SK-N-SH (cell line): ENCODE data around the gene PPT2. TPM values are rescaled to one million over a fixed set of nuclear protein-coding genes. Genes with fewer than 3 reads are reported as not detected.

Experiments used
- CTCF ChIA-PET: fragments of 300-600, 350-600 bp; formaldehyde crosslinking; extraction: SDS; loops from one replicate; lab custom pipeline; 2021; lab: Yijun Ruan, JAX
- POLR2A ChIA-PET: fragments of 350-600 bp; sonication (Branson Sonifier 250); formaldehyde crosslinking; extraction: SDS; loops from one replicate; lab custom pipeline; 2020; ENCODE audit warnings: antibody characterized with exemption, inconsistent platforms; lab: Yijun Ruan, JAX
- DNase-seq: peaks from one replicate; pipeline ENCODE4 v3.0.0; 2012
- H2AFZ ChIP-seq: fragments of 200-600 bp; sonication (generic); 2 replicates; pipeline ENCODE4 v1.8.1; 2016; ENCODE audit warnings: antibody characterized with exemption, mild to moderate bottlenecking, low read depth
- H3F3A ChIP-seq: fragments of 200-600 bp; sonication (generic); replicated peaks from 2 replicates; pipeline ENCODE3; 2016; ENCODE audit warnings: antibody characterized with exemption, mild to moderate bottlenecking; ENCODE audit not compliant: insufficient read depth
- H3K27ac ChIP-seq, 2 experiments: fragments of 200-500 bp in 1 of 2; fragments of 200-600 bp in 1 of 2; sonication (Bioruptor generic) in 1 of 2; sonication (generic), shearing (Covaris generic) in 1 of 2; 2 replicates each; pipeline versions ENCODE4 v1.5.1 to v1.6.1; 2014 to 2016; ENCODE audit warnings: low read depth in 2 of 2, inconsistent platforms in 1 of 2, low read length in 1 of 2, mild to moderate bottlenecking in 1 of 2, mixed read lengths in 1 of 2
- H3K27me3 ChIP-seq: fragments of 200-600 bp; sonication (generic), shearing (Covaris generic); 2 replicates; pipeline ENCODE4 v1.6.1; 2016; ENCODE audit warnings: mixed run types; ENCODE audit not compliant: insufficient read depth
- H3K36me3 ChIP-seq, 2 experiments: fragments of 200-500 bp in 1 of 2; fragments of 200-600 bp in 1 of 2; sonication (Bioruptor generic) in 1 of 2; sonication (generic) in 1 of 2; replicated peaks in 1 of 2; 2 replicates each; pipeline versions ENCODE3 to v1.5.1; 2014 to 2016; ENCODE audit warnings: low read length in 1 of 2, mild to moderate bottlenecking in 1 of 2; ENCODE audit not compliant: insufficient read depth in 2 of 2, control insufficient read depth in 1 of 2
- H3K4me1 ChIP-seq, 2 experiments: fragments of 200-500 bp in 1 of 2; fragments of 200-600 bp in 1 of 2; sonication (Bioruptor generic) in 1 of 2; sonication (generic), shearing (Covaris generic) in 1 of 2; 2 replicates each; pipeline versions ENCODE4 v1.5.1 to v1.6.1; 2014 to 2016; ENCODE audit warnings: low read depth in 1 of 2, low read length in 1 of 2, mixed run types in 1 of 2; ENCODE audit not compliant: insufficient read depth in 2 of 2, control insufficient read depth in 1 of 2
- H3K4me2 ChIP-seq: fragments of 200-600 bp; sonication (generic), shearing (Covaris generic); 2 replicates; pipeline ENCODE4 v1.6.1; 2017; ENCODE audit warnings: mixed run types
- H3K4me3 ChIP-seq, 2 experiments: fragments of 200-500 bp in 1 of 2; fragments of 200-600 bp in 1 of 2; sonication (Bioruptor generic) in 1 of 2; sonication (generic), shearing (Covaris generic) in 1 of 2; 2 replicates each; pipeline versions ENCODE4 v1.5.1 to v1.8.1; 2014 to 2016; ENCODE audit warnings: low read depth in 2 of 2, inconsistent platforms in 1 of 2, low read length in 1 of 2, mild to moderate bottlenecking in 1 of 2, mixed read lengths in 1 of 2, moderate library complexity in 1 of 2
- H3K79me2 ChIP-seq: fragments of 200-600 bp; sonication (generic); 2 replicates; pipeline ENCODE4 v1.8.1; 2017; ENCODE audit warnings: mild to moderate bottlenecking; ENCODE audit not compliant: insufficient read depth
- H3K9ac ChIP-seq: fragments of 200-600 bp; sonication (generic); 2 replicates; pipeline ENCODE4 v1.6.1; 2017; ENCODE audit warnings: mixed run types
- H3K9me2 ChIP-seq: fragments of 200-600 bp; sonication (generic); 2 replicates; pipeline ENCODE4 v1.6.1; 2017; ENCODE audit warnings: mixed run types
- H3K9me3 ChIP-seq: fragments of 200-600 bp; sonication (generic); 2 replicates; pipeline ENCODE4 v1.6.1; 2017; ENCODE audit warnings: mixed run types, mild to moderate bottlenecking, moderate library complexity
- H4K20me1 ChIP-seq: fragments of 200-600 bp; sonication (generic); 2 replicates; pipeline ENCODE4 v1.6.1; 2017; ENCODE audit warnings: mild to moderate bottlenecking, mixed run types; ENCODE audit not compliant: insufficient read depth
- ELF1 ChIP-seq: IDR thresholded peaks from 2 replicates; pipeline ENCODE4 v1.4.0; 2012
- FOXM1 ChIP-seq: IDR thresholded peaks from 2 replicates; pipeline ENCODE4 v1.4.0; 2012; ENCODE audit warnings: low read depth, mild to moderate bottlenecking
- GABPA ChIP-seq: IDR thresholded peaks from 2 replicates; pipeline ENCODE4 v1.4.0; 2012; ENCODE audit warnings: low read depth, mild to moderate bottlenecking
- MEF2A ChIP-seq: IDR thresholded peaks from 2 replicates; pipeline ENCODE4 v1.4.0; 2012; ENCODE audit warnings: low read depth, borderline replicate concordance
- MXI1 ChIP-seq: IDR thresholded peaks from 2 replicates; pipeline ENCODE4 v1.6.1; 2012; ENCODE audit warnings: mild to moderate bottlenecking, low read depth, low read length, improper control_type of control experiment
- RAD21 ChIP-seq: IDR thresholded peaks from 2 replicates; pipeline ENCODE4 v1.6.1; 2012; ENCODE audit warnings: mild to moderate bottlenecking, low read length
- REST ChIP-seq: IDR thresholded peaks from 2 replicates; pipeline ENCODE4 v1.6.1; 2012; ENCODE audit warnings: mild to moderate bottlenecking, low read depth, low read length, moderate library complexity
- RFX5 ChIP-seq: IDR thresholded peaks from 2 replicates; pipeline ENCODE4 v1.6.1; 2012; ENCODE audit warnings: mild to moderate bottlenecking, improper control_type of control experiment, low read length
- RXRA ChIP-seq: IDR thresholded peaks from 2 replicates; pipeline ENCODE4 v1.4.0; 2012; ENCODE audit warnings: low read depth, mild to moderate bottlenecking, borderline replicate concordance
- SIN3A ChIP-seq: IDR thresholded peaks from 2 replicates; pipeline ENCODE4 v1.6.1; 2012; ENCODE audit warnings: low read depth, mild to moderate bottlenecking, low read length, moderate library complexity, borderline replicate concordance
- TAF1 ChIP-seq: IDR thresholded peaks from 2 replicates; pipeline ENCODE4 v1.6.1; 2012; ENCODE audit warnings: low read depth, mild to moderate bottlenecking, low read length, moderate library complexity, borderline replicate concordance
- USF1 ChIP-seq: IDR thresholded peaks from 2 replicates; pipeline ENCODE4 v1.4.0; 2012; ENCODE audit warnings: low read depth, borderline replicate concordance
- WGBS: methylation state at CpG from one replicate; pipeline ENCODE4 v1.1.6; 2017; ENCODE audit warnings: low lambda C conversion rate; 5-methylcytosine and 5-hydroxymethylcytosine counted together
- polyA plus RNA-seq, 3 experiments: library from polyadenylated mRNA; depleted of rRNA; stranded (reverse); fragments of >200 nt; gene quantifications; 2 replicates each; pipeline ENCODE4 v1.2.3, GENCODE V29; 2012
- TF ChIP-seq, protein P1 (sequence below): IDR thresholded peaks from 2 replicates; pipeline ENCODE4 v1.4.0; 2012; ENCODE audit warnings: low read depth, borderline replicate concordance

PPT2 gene
- polyA plus RNA-seq, 1 of the 3 experiments (the other 2 are of a cell fraction) = 32.7 TPM

GRCh38 chr6:32173051-32173727 is 19.2 kb downstream of the PPT2 start:
- Histone ChIP-seq H3K27me3 (no peaks in the 10 kb centered on the region), H2AFZ (no peak overlapping the region), H3K36me3 (peaks cover 0 to 27% of the 10 kb centered on the region in 2 experiments), H3K4me3 (no peak overlapping the region), H3K79me2 (peaks cover 42% of the 10 kb centered on the region), H3K9me2 (no peaks in the 10 kb centered on the region), H4K20me1 (no peaks in the 10 kb centered on the region), H3K9ac (no peak overlapping the region), H3K4me1 (peaks cover 8 to 28% of the 10 kb centered on the region in 2 experiments; a peak in 3 of 4 replicates), H3F3A (peaks cover 13% of the 10 kb centered on the region), H3K27ac (no peak overlapping the region; a peak in 1 of 4 replicates), H3K9me3 (no peaks in the 10 kb centered on the region), H3K4me2 (no peak overlapping the region)
- WGBS = 97% methylated on average over 3 of the region's 4 CpGs
- no peak for DNase-seq
- POLR2A ChIA-PET = no interaction called here
- CTCF ChIA-PET = interaction anchor here (2.4 kb wide), 1 partner anchor 55 kb away, joined by 5 read pairs; no protein-coding TSS in a partner anchor
- TF ChIP-seq RAD21 (no peak), RFX5 (no peak), TAF1 (no peak)

GRCh38 chr6:32174416-32174815 is 20.5 kb downstream of the PPT2 start:
- H3K9me3 ChIP-seq = no peaks in the 10 kb centered on the region
- H3K4me1 ChIP-seq = peaks cover 11 to 36% of the 10 kb centered on the region in 2 experiments; a peak in 3 of 4 replicates
- 88% methylated on average over 1 of the region's 1 CpG for WGBS
- H2AFZ ChIP-seq = no peak overlapping the region
- POLR2A ChIA-PET = no interaction called here
- no peaks in the 10 kb centered on the region for H3K9me2 ChIP-seq
- H3K4me2 ChIP-seq = peak overlapping the region; percentile 81
- H3K27ac ChIP-seq = 0 out of 4 replicates have a peak overlapping the region, but pooled peaks of 1 of the 2 experiments have one; percentile 17
- no peak for DNase-seq
- CTCF ChIA-PET = no interaction called here
- no peaks in the 10 kb centered on the region for H3K27me3 ChIP-seq
- peaks cover 53% of the 10 kb centered on the region for H3K79me2 ChIP-seq
- peaks cover 13% of the 10 kb centered on the region for H3F3A ChIP-seq
- peaks cover 0 to 15% of the 10 kb centered on the region in 2 experiments for H3K36me3 ChIP-seq
- no peak overlapping the region for H3K9ac ChIP-seq
- H4K20me1 ChIP-seq = no peaks in the 10 kb centered on the region
- no peak for TF ChIP-seq FOXM1
- no peak for TF ChIP-seq USF1
- no peak for TF ChIP-seq TAF1
- TF ChIP-seq, protein P1, sequence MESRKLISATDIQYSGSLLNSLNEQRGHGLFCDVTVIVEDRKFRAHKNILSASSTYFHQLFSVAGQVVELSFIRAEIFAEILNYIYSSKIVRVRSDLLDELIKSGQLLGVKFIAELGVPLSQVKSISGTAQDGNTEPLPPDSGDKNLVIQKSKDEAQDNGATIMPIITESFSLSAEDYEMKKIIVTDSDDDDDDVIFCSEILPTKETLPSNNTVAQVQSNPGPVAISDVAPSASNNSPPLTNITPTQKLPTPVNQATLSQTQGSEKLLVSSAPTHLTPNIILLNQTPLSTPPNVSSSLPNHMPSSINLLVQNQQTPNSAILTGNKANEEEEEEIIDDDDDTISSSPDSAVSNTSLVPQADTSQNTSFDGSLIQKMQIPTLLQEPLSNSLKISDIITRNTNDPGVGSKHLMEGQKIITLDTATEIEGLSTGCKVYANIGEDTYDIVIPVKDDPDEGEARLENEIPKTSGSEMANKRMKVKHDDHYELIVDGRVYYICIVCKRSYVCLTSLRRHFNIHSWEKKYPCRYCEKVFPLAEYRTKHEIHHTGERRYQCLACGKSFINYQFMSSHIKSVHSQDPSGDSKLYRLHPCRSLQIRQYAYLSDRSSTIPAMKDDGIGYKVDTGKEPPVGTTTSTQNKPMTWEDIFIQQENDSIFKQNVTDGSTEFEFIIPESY = no peak
- TF ChIP-seq GABPA = no peak
- TF ChIP-seq MEF2A = no peak
- TF ChIP-seq RXRA = no peak
- no peak for TF ChIP-seq REST
- no peak for TF ChIP-seq SIN3A
- no peak for TF ChIP-seq ELF1
- TF ChIP-seq MXI1 = no peak
- H3K4me3 ChIP-seq = peak overlapping the region in 1 of 2 experiments; percentile 84; a peak in 2 of 4 replicates
